H9 (cell line): Measurements from ENCODE around the gene RNF125. TPM values are rescaled to one million over a fixed set of nuclear protein-coding genes. Genes with fewer than 3 reads are reported as not detected.

Source experiments
- DNase-seq: peaks from one replicate; pipeline ENCODE4 v3.0.0-alpha.2; 2017
- H2AFZ ChIP-seq: one replicate; pipeline ENCODE4 v1.6.1; 2013; ENCODE audit warnings: mild to moderate bottlenecking, low read length, control low read depth, moderate library complexity
- H2AK5ac ChIP-seq: 2 replicates; pipeline ENCODE4 v1.6.1; 2013; ENCODE audit warnings: low read length, control low read depth, mixed read lengths; ENCODE audit not compliant: insufficient read length
- H2BK120ac ChIP-seq: one replicate; pipeline ENCODE4 v1.6.1; 2013; ENCODE audit warnings: low read depth, mild to moderate bottlenecking, low read length, control low read depth, inconsistent platforms; ENCODE audit not compliant: poor library complexity, severe bottlenecking
- H2BK12ac ChIP-seq: 2 replicates; pipeline ENCODE4 v1.6.1; 2013; ENCODE audit warnings: low read length, control low read depth, mixed read lengths, low read depth; ENCODE audit not compliant: insufficient read length
- H2BK15ac ChIP-seq: 2 replicates; pipeline ENCODE4 v1.6.1; 2013; ENCODE audit warnings: low read depth, low read length, control low read depth
- H2BK20ac ChIP-seq: one replicate; pipeline ENCODE4 v1.6.1; 2013; ENCODE audit warnings: low read depth, mild to moderate bottlenecking, low read length, control low read depth, inconsistent platforms; ENCODE audit not compliant: poor library complexity, severe bottlenecking
- H2BK5ac ChIP-seq: 2 replicates; pipeline ENCODE4 v1.6.1; 2013; ENCODE audit warnings: low read length, control low read depth, mixed read lengths; ENCODE audit not compliant: insufficient read length
- H3K14ac ChIP-seq: 2 replicates; pipeline ENCODE4 v1.6.1; 2013; ENCODE audit warnings: low read length, control low read depth; ENCODE audit not compliant: insufficient read depth
- H3K18ac ChIP-seq: 2 replicates; pipeline ENCODE4 v1.6.1; 2013; ENCODE audit warnings: low read depth, mild to moderate bottlenecking, mixed read lengths, low read length, control low read depth; ENCODE audit not compliant: insufficient read length
- H3K23ac ChIP-seq: 2 replicates; pipeline ENCODE4 v1.6.1; 2013; ENCODE audit warnings: low read length, control low read depth, mixed read lengths, low read depth; ENCODE audit not compliant: insufficient read length
- H3K23me2 ChIP-seq: 2 replicates; pipeline ENCODE4 v1.6.1; 2013; ENCODE audit warnings: low read depth, mild to moderate bottlenecking, mixed read lengths, low read length, control low read depth; ENCODE audit not compliant: insufficient read length, poor library complexity, severe bottlenecking
- H3K27ac ChIP-seq: 2 replicates; pipeline ENCODE4 v1.5.1; 2013; ENCODE audit warnings: low read length, control low read depth, mixed read lengths, low read depth; ENCODE audit not compliant: insufficient read length
- H3K27me3 ChIP-seq: 2 replicates; pipeline ENCODE4 v1.6.1; 2013; ENCODE audit warnings: low read length, control low read depth, inconsistent platforms; ENCODE audit not compliant: insufficient read depth
- H3K4ac ChIP-seq: 2 replicates; pipeline ENCODE4 v1.6.1; 2013; ENCODE audit warnings: low read depth, mild to moderate bottlenecking, control low read depth, inconsistent platforms, low read length, moderate library complexity
- H3K4me1 ChIP-seq: 2 replicates; pipeline ENCODE4 v1.6.1; 2013; ENCODE audit warnings: low read length, control low read depth, inconsistent platforms; ENCODE audit not compliant: insufficient read depth
- H3K4me2 ChIP-seq: 2 replicates; pipeline ENCODE4 v1.6.1; 2013; ENCODE audit warnings: low read length, control low read depth, mixed read lengths; ENCODE audit not compliant: insufficient read length, insufficient read depth
- H3K56ac ChIP-seq: 2 replicates; pipeline ENCODE4 v1.6.1; 2013; ENCODE audit warnings: low read depth, mild to moderate bottlenecking, mixed read lengths, low read length, control low read depth; ENCODE audit not compliant: insufficient read length
- H3K79me1 ChIP-seq: 2 replicates; pipeline ENCODE4 v1.6.1; 2013; ENCODE audit warnings: low read depth, mild to moderate bottlenecking, moderate library complexity, low read length, control low read depth, inconsistent platforms; ENCODE audit not compliant: insufficient read depth, poor library complexity, severe bottlenecking
- H3K79me2 ChIP-seq: 2 replicates; pipeline ENCODE4 v1.6.1; 2013; ENCODE audit warnings: low read length, control low read depth, inconsistent platforms; ENCODE audit not compliant: insufficient read depth
- H3K9ac ChIP-seq: 2 replicates; pipeline ENCODE4 v1.6.1; 2013; ENCODE audit warnings: low read length, control low read depth, mixed read lengths; ENCODE audit not compliant: insufficient read length; ENCODE audit errors: extremely low read depth
- H3K9me3 ChIP-seq: one replicate; pipeline ENCODE4 v1.6.1; 2013; ENCODE audit warnings: low read depth, low read length, inconsistent platforms; ENCODE audit not compliant: control insufficient read depth
- H3T11ph ChIP-seq: one replicate; pipeline ENCODE4 v1.6.1; 2013; ENCODE audit warnings: mild to moderate bottlenecking, low read length, control low read depth, inconsistent platforms
- H4K20me1 ChIP-seq: one replicate; pipeline ENCODE4 v1.6.1; 2013; ENCODE audit not compliant: control insufficient read depth, insufficient read length, insufficient read depth
- H4K5ac ChIP-seq: 2 replicates; pipeline ENCODE4 v1.6.1; 2013; ENCODE audit warnings: low read depth, mild to moderate bottlenecking, mixed read lengths, low read length, control low read depth; ENCODE audit not compliant: insufficient read length
- H4K8ac ChIP-seq: replicated peaks from 2 replicates; pipeline ENCODE4 v1.6.1; 2013; ENCODE audit warnings: low read length, control low read depth, mixed read lengths, low read depth; ENCODE audit not compliant: insufficient read length
- H4K91ac ChIP-seq: 2 replicates; pipeline ENCODE4 v1.6.1; 2013; ENCODE audit warnings: low read depth, mild to moderate bottlenecking, moderate library complexity, mixed read lengths, low read length, control low read depth; ENCODE audit not compliant: insufficient read length
- H3K27ac Mint-ChIP-seq, 3 experiments: 2 replicates in 2 of 3; 3 replicates in 1 of 3; pipeline ENCODE4 v1.8.0; 2020 to 2021; ENCODE audit warnings: mixed read lengths in 3 of 3, mild to moderate bottlenecking in 1 of 3, moderate library complexity in 1 of 3
- H3K27me3 Mint-ChIP-seq: 2 replicates; pipeline ENCODE4 v1.8.0; 2021; ENCODE audit warnings: low read depth, mild to moderate bottlenecking, moderate library complexity, mixed read lengths
- H3K36me3 Mint-ChIP-seq, 3 experiments: 2 replicates in 2 of 3; 3 replicates in 1 of 3; pipeline ENCODE4 v1.8.0; 2020 to 2021; ENCODE audit warnings: low read depth in 3 of 3, mixed read lengths in 3 of 3; ENCODE audit not compliant: insufficient read depth in 1 of 3
- H3K4me1 Mint-ChIP-seq, 2 experiments: 2 replicates each; pipeline ENCODE4 v1.8.0; 2020; ENCODE audit warnings: mixed read lengths in 2 of 2
- H3K4me3 Mint-ChIP-seq, 2 experiments: 2 replicates in 1 of 2; 3 replicates in 1 of 2; pipeline ENCODE4 v1.8.0; 2020 to 2021; ENCODE audit warnings: mild to moderate bottlenecking in 2 of 2, mixed read lengths in 2 of 2, moderate library complexity in 1 of 2
- H3K9me3 Mint-ChIP-seq, 2 experiments: 2 replicates in 1 of 2; 3 replicates in 1 of 2; pipeline ENCODE4 v1.8.0; 2020; ENCODE audit warnings: mild to moderate bottlenecking in 2 of 2, mixed read lengths in 2 of 2, moderate library complexity in 1 of 2
- CTCF ChIP-seq: fragments of 200-600 bp; sonication (generic); conservative IDR thresholded peaks from 3 replicates; pipeline ENCODE4 v1.8.0; 2021; ENCODE audit warnings: antibody characterized with exemption, mild to moderate bottlenecking
- WGBS: extraction: QIAGEN DNeasy Blood & Tissue Kit; methylation state at CpG from one replicate; pipeline ENCODE4 v1.1.7; 2013; ENCODE audit warnings: missing lambda C conversion rate, low lambda C conversion rate, mixed read lengths; ENCODE audit not compliant: insufficient read length; ENCODE audit errors: extremely low coverage; 5-methylcytosine and 5-hydroxymethylcytosine counted together
- total RNA-seq: library from RNA; stranded (reverse); gene quantifications from 2 replicates; pipeline ENCODE4 v1.2.1, GENCODE V29; 2021

Gene RNF125
- total RNA-seq, 1 experiment from 2014 or later: 8.3 TPM

GRCh38 chr18:32110005-32110404, 91.4 kb downstream of the RNF125 start:
- Histone ChIP-seq H4K8ac (no peak overlapping the region), H3T11ph (no peak overlapping the region), H3K9ac (no peak overlapping the region), H2BK12ac (no peak overlapping the region), H3K23me2 (no peaks in the 10 kb centered on the region), H3K27ac (no peak overlapping the region), H3K18ac (no peak overlapping the region), H3K9me3 (no peaks in the 10 kb centered on the region), H4K5ac (no peak overlapping the region), H2BK20ac (no peak overlapping the region), H2AK5ac (no peak overlapping the region), H2BK5ac (no peak overlapping the region), H3K23ac (no peak overlapping the region), H3K79me1 (peaks cover 16% of the 10 kb centered on the region), H2BK120ac (no peak overlapping the region), H3K4me1 (no peaks in the 10 kb centered on the region), H2AFZ (no peak overlapping the region), H3K27me3 (no peaks in the 10 kb centered on the region), H3K56ac (no peak overlapping the region), H3K79me2 (peaks cover 17% of the 10 kb centered on the region; the same call in 1 of the 2 replicates), H2BK15ac (no peak overlapping the region), H3K14ac (no peak overlapping the region), H4K91ac (no peak overlapping the region), H4K20me1 (no peaks in the 10 kb centered on the region), H3K4me2 (no peak overlapping the region), H3K4ac (no peak overlapping the region)
- Mint-ChIP-seq H3K27me3 (no peaks in the 10 kb centered on the region), H3K9me3 (no peaks in the 10 kb centered on the region), H3K4me3 (no peak overlapping the region), H3K27ac (no peak overlapping the region), H3K36me3 (peaks cover 14 to 37% (median 33%) of the 10 kb centered on the region in 3 experiments; a peak in 6 of 7 replicates), H3K4me1 (no peaks in the 10 kb centered on the region)
- no peak for DNase-seq
- no peak for TF ChIP-seq CTCF
- WGBS: no CpG with 5 or more reads among the region's 3 CpGs
